Type B pancreatic cell (in vitro differentiated cells): Measurements from ENCODE around the gene NFATC3. TPM values are rescaled to one million over a fixed set of nuclear protein-coding genes. Genes with fewer than 3 reads are reported as not detected.

Experiments
- DNase-seq: peaks from one replicate; pipeline ENCODE4 v3.0.0; 2021; ENCODE audit warnings: mixed read lengths; ENCODE audit not compliant: unreplicated experiment; ENCODE audit errors: extremely low spot score
- H3K27ac Mint-ChIP-seq: 2 replicates; pipeline ENCODE4 v1.8.0; 2021; ENCODE audit warnings: mild to moderate bottlenecking, mixed read lengths
- H3K27me3 Mint-ChIP-seq: 2 replicates; pipeline ENCODE4 v1.8.0; 2021; ENCODE audit warnings: mixed read lengths
- H3K36me3 Mint-ChIP-seq: 2 replicates; pipeline ENCODE4 v1.8.0; 2021; ENCODE audit warnings: mixed read lengths
- H3K4me1 Mint-ChIP-seq: one replicate; pipeline ENCODE4 v1.8.0; 2021; ENCODE audit warnings: mixed read lengths; ENCODE audit not compliant: unreplicated experiment
- H3K4me3 Mint-ChIP-seq: 2 replicates; pipeline ENCODE4 v1.8.0; 2021; ENCODE audit warnings: mild to moderate bottlenecking, mixed read lengths
- H3K9me3 Mint-ChIP-seq: 2 replicates; pipeline ENCODE4 v1.8.0; 2021; ENCODE audit warnings: mixed read lengths
- total RNA-seq: library from RNA; stranded (reverse); gene quantifications from 2 replicates; pipeline ENCODE4 v1.2.1, GENCODE V29; 2021; ENCODE audit warnings: low replicate concordance
- TF ChIP-seq, protein P1 (sequence below): fragments of 200-600 bp; sonication (generic); conservative IDR thresholded peaks from 2 replicates; pipeline ENCODE4 v1.5.0; 2021; ENCODE audit warnings: antibody characterized with exemption, mild to moderate bottlenecking

Gene NFATC3
- total RNA-seq, 1 donor from 2014 or later: 55.5 TPM

DNA sequence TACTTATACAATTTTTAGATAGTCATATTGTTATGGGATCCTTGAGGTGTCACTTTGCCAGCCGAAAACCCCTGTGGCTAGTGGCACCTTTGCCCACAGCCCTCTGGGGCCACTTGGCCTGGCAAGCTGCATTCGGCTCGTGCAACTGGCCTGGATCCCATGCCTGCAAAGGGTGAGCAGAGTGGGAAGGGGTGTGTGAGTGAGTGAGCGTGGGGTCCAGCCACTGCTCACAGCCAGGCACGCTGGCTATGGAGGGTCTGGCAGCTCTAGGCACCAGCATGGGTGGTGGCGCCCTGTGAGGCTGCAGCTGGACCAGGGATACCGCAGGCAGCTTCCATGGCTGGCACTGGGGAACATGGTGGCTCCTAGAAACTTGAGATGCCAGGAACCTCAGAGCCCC lies 101.7 kb downstream of the NFATC3 start:
- no peak for DNase-seq
- Mint-ChIP-seq H3K4me1 (no peaks in the 10 kb centered on the region), H3K4me3 (no peak overlapping the region), H3K27ac (no peak overlapping the region), H3K9me3 (no peaks in the 10 kb centered on the region), H3K36me3 (peaks cover 38% of the 10 kb centered on the region), H3K27me3 (no peaks in the 10 kb centered on the region)
- TF ChIP-seq, protein P1, sequence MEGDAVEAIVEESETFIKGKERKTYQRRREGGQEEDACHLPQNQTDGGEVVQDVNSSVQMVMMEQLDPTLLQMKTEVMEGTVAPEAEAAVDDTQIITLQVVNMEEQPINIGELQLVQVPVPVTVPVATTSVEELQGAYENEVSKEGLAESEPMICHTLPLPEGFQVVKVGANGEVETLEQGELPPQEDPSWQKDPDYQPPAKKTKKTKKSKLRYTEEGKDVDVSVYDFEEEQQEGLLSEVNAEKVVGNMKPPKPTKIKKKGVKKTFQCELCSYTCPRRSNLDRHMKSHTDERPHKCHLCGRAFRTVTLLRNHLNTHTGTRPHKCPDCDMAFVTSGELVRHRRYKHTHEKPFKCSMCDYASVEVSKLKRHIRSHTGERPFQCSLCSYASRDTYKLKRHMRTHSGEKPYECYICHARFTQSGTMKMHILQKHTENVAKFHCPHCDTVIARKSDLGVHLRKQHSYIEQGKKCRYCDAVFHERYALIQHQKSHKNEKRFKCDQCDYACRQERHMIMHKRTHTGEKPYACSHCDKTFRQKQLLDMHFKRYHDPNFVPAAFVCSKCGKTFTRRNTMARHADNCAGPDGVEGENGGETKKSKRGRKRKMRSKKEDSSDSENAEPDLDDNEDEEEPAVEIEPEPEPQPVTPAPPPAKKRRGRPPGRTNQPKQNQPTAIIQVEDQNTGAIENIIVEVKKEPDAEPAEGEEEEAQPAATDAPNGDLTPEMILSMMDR: no peak

DNA sequence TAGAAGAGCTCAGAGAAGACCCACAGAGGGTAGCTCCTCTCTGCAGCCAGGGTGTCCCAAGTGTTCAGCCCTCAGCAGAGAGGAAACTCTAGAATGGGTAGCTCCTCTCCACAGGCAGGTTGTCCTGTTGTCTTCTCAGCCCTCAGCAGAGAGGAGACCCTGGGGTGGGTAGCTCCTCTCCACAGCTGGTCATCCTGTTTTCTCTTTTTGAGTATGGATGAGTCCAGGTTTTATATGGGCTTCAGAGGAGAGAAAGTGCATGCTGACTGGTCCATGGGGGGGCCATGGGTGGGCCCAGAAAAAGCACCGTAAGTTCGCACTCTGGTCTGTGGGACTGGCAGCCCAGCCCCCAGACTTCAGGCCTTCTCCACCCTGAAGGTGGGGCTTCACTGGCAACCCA lies 102.3 kb downstream of the NFATC3 start:
- Mint-ChIP-seq H3K4me1 (no peaks in the 10 kb centered on the region), H3K27ac (no peak overlapping the region), H3K36me3 (peaks cover 35% of the 10 kb centered on the region), H3K9me3 (no peaks in the 10 kb centered on the region), H3K27me3 (no peaks in the 10 kb centered on the region), H3K4me3 (no peak overlapping the region)
- TF ChIP-seq, protein P1: no peak
- DNase-seq: no peak

DNA sequence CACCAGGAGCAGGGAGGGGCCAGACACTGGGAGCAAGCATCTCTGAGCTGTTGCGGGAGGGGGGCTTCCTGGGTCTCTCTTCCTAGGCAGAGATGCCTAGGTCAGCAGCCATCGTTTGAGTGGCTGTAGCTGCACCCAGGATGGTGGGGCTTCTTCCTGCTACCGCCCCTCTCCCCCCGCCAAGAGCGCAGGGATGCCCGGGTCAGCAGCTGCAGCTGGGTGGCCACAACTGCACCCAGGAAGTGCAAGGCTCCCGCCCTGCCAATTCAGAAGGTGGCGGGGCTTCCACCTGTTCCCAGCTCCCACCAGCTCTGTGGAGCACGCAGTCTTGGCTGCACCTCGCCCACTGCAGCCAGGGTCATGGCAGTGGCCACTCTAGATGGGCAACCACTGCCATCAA lies 103.0 kb downstream of the NFATC3 start:
- Mint-ChIP-seq H3K9me3 (no peaks in the 10 kb centered on the region), H3K27me3 (no peaks in the 10 kb centered on the region), H3K4me3 (no peak overlapping the region), H3K27ac (no peak overlapping the region), H3K36me3 (peaks cover 32% of the 10 kb centered on the region), H3K4me1 (no peaks in the 10 kb centered on the region)
- DNase-seq: no peak
- TF ChIP-seq, protein P1: no peak

DNA sequence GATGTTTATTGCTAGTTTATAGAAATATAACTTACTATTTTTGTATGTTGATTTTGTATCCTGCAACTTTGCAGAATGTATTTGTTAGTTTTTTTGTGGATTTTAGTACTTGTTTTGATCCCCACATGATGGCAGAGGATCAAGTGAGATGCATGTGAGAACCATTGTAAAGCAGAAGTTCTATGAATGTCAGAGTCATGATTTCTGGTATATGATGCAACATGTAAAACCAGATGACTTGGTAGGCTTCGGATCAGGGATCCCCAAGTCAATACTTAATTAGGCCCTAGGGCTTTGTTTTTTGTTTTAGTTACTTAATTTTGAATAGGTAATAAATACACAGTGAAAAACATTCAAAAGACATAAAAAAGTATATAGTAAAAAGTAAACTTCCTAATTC lies 104.9 kb downstream of the NFATC3 start:
- TF ChIP-seq, protein P1: no peak
- no peaks in the 10 kb centered on the region for H3K4me1 Mint-ChIP-seq
- H3K36me3 Mint-ChIP-seq: peaks cover 26% of the 10 kb centered on the region
- no peak overlapping the region for H3K4me3 Mint-ChIP-seq
- no peaks in the 10 kb centered on the region for H3K9me3 Mint-ChIP-seq
- H3K27ac Mint-ChIP-seq: no peak overlapping the region
- no peaks in the 10 kb centered on the region for H3K27me3 Mint-ChIP-seq
- no peak for DNase-seq

DNA sequence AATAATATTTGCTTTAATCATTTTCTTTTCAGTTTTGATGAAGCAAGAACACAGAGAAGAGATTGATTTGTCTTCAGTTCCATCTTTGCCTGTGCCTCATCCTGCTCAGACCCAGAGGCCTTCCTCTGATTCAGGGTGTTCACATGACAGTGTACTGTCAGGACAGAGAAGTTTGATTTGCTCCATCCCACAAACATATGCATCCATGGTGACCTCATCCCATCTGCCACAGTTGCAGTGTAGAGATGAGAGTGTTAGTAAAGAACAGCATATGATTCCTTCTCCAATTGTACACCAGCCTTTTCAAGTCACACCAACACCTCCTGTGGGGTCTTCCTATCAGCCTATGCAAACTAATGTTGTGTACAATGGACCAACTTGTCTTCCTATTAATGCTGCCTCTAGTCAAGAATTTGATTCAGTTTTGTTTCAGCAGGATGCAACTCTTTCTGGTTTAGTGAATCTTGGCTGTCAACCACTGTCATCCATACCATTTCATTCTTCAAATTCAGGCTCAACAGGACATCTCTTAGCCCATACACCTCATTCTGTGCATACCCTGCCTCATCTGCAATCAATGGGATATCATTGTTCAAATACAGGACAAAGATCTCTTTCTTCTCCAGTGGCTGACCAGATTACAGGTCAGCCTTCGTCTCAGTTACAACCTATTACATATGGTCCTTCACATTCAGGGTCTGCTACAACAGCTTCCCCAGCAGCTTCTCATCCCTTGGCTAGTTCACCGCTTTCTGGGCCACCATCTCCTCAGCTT lies 105.8 kb downstream of the NFATC3 start:
- Mint-ChIP-seq H3K9me3 (no peaks in the 10 kb centered on the region), H3K27ac (no peak overlapping the region), H3K36me3 (peaks cover 23% of the 10 kb centered on the region), H3K4me1 (no peaks in the 10 kb centered on the region), H3K4me3 (no peak overlapping the region), H3K27me3 (no peaks in the 10 kb centered on the region)
- TF ChIP-seq, protein P1: no peak
- no peak for DNase-seq
